A549 (cell line): ENCODE results near the gene GGT7.

Experiments
- CEBPB ChIP-seq, 2 experiments: fragments of >200 bp in 1 of 2; sonication (Bioruptor Twin) in 1 of 2; formaldehyde crosslinking in 1 of 2; IDR thresholded peaks; 2 replicates each; pipeline ENCODE4 v1.6.1; 2012 to 2016
- HOXB5 ChIP-seq: fragments of 250-450 bp; sonication (Bioruptor Pico); IDR thresholded peaks from 2 replicates; pipeline ENCODE4 v1.5.0; 2020; ENCODE audit warnings: mild to moderate bottlenecking, moderate library complexity
- JUNB ChIP-seq: fragments of >200 bp; sonication (Bioruptor Twin); formaldehyde crosslinking; IDR thresholded peaks from 2 replicates; pipeline ENCODE4 v1.6.1; 2016
- KDM5A ChIP-seq: fragments of 200-600 bp; sonication (generic); IDR thresholded peaks from 2 replicates; pipeline ENCODE4 v1.6.1; 2016; ENCODE audit warnings: antibody characterized with exemption, mild to moderate bottlenecking
- POLR2A ChIP-seq: IDR thresholded peaks from 2 replicates; pipeline ENCODE4 v1.6.1; 2012; ENCODE audit warnings: mild to moderate bottlenecking, low read length
- RAD21 ChIP-seq, 2 experiments: fragments of >200 bp in 1 of 2; sonication (Bioruptor Twin) in 1 of 2; formaldehyde crosslinking in 1 of 2; IDR thresholded peaks in 1 of 2; conservative IDR thresholded peaks in 1 of 2; 2 replicates in 1 of 2; 3 replicates in 1 of 2; pipeline ENCODE4 v1.6.1; 2012 to 2018; ENCODE audit warnings: inconsistent platforms in 1 of 2
- REST ChIP-seq: fragments of 200-600 bp; sonication (generic); IDR thresholded peaks from 2 replicates; pipeline ENCODE4 v1.6.1; 2016; ENCODE audit warnings: antibody characterized with exemption, mild to moderate bottlenecking, moderate library complexity
- SMC3 ChIP-seq: fragments of >200 bp; sonication (Bioruptor Twin); formaldehyde crosslinking; IDR thresholded peaks from 3 replicates; pipeline ENCODE4 v1.6.1; 2018; ENCODE audit warnings: inconsistent platforms
- SREBF2 ChIP-seq: fragments of 450-650 bp; IDR thresholded peaks from 2 replicates; pipeline ENCODE4 v1.6.1; 2014; ENCODE audit warnings: mild to moderate bottlenecking, moderate library complexity
- TF ChIP-seq, protein P1 (sequence below): fragments of >200 bp; sonication (Bioruptor Twin); formaldehyde crosslinking; IDR thresholded peaks from 3 replicates; pipeline ENCODE4 v1.5.1; 2016

- no peak for TF ChIP-seq SMC3
- TF ChIP-seq, protein P1, sequence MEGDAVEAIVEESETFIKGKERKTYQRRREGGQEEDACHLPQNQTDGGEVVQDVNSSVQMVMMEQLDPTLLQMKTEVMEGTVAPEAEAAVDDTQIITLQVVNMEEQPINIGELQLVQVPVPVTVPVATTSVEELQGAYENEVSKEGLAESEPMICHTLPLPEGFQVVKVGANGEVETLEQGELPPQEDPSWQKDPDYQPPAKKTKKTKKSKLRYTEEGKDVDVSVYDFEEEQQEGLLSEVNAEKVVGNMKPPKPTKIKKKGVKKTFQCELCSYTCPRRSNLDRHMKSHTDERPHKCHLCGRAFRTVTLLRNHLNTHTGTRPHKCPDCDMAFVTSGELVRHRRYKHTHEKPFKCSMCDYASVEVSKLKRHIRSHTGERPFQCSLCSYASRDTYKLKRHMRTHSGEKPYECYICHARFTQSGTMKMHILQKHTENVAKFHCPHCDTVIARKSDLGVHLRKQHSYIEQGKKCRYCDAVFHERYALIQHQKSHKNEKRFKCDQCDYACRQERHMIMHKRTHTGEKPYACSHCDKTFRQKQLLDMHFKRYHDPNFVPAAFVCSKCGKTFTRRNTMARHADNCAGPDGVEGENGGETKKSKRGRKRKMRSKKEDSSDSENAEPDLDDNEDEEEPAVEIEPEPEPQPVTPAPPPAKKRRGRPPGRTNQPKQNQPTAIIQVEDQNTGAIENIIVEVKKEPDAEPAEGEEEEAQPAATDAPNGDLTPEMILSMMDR, result no peak
- no peak for TF ChIP-seq RAD21 (conservative IDR thresholded peaks at IDR 0.05 in 1 of 2, IDR thresholded peaks at IDR 0.05 in 1 of 2)
- TF ChIP-seq CEBPB (IDR thresholded peaks at IDR 0.05), result no peak
- TF ChIP-seq JUNB, result no peak
- TF ChIP-seq POLR2A, result no peak
- no peak for TF ChIP-seq REST
- no peak for TF ChIP-seq HOXB5
- no peak for TF ChIP-seq SREBF2
- no peak for TF ChIP-seq KDM5A
Observed at GRCh38 chr20:34829191-34829590, 43.5 kb downstream of the GGT7 start.
